Muscle of arm (tissue), 12 donors: ENCODE results near the gene ELOVL1. TPM values are rescaled to one million over a fixed set of nuclear protein-coding genes. Genes with fewer than 3 reads are reported as not detected.
A peak's percentile ranks its signal among the peaks of the same experiment; 100 is the strongest.

Experiments
- DNase-seq: peaks from one replicate; pipeline ENCODE4 v3.0.0-alpha.2; 2013
- polyA plus RNA-seq, 12 donors: library from polyadenylated mRNA; unstranded; fragments of 120-200 nt; gene quantifications; one replicate each; pipeline ENCODE4 v1.2.1, GENCODE V29; 2013; ENCODE audit not compliant: insufficient read length in 12 of 12

ELOVL1 gene
- polyA plus RNA-seq, 12 donors: 27.1 to 53.8 (median 36.8) TPM; not detected in 1

DNA sequence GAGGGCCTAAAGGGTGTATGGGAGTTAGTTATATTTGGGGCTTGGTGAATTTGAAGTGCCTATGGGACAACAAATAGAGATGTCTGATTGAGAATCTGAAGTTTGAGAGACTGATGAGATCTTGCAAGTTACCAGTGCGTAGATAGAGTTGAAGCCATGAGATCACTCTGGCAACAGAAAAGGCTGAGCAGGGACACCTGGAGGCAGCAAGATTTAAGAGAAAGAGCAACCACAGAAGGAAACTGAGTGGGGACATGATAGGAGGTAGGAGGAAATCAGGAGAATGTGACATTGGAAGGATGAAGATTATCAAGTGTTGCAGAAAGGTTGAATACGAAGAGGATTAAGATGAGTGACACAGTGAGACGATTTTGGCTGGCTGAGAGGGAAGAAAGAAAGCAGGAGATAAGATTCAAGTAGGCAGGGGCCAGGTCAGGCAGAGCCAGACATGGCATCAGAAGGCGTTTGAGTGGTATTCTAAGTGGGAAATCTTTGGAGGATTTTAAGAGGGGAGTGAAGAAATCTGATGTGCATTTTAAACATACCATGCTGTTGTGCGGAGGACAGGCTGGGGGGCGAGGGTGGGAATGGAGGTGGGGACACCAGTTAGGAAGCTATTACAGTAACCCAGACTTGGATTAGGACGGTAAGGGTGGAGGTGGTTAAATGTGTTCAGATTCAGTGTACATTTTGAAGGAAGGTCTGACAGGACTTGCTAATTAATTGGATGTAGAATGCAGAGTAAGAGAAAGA is 33.2 kb downstream of the ELOVL1 start:
- no peak for DNase-seq

DNA sequence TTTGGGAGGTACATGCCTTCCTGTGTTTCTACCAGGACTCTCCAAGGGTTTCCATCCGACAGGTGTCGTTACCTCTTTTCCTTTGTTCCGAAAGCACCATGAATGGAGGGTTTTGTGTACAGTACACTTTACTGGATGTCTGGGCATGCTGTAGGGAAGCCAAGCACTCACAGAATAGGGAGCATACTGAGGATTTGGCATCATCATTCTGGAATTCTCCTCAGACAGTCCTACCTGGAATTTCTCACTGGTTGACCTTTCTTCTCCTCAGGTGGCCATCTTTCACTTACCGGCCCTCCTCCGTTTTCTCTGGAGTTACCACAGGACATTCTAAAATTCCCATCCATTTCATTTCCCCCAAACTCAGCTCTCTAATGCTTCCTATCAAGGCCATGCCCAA is 36.1 kb downstream of the ELOVL1 start:
- no peak for DNase-seq

DNA sequence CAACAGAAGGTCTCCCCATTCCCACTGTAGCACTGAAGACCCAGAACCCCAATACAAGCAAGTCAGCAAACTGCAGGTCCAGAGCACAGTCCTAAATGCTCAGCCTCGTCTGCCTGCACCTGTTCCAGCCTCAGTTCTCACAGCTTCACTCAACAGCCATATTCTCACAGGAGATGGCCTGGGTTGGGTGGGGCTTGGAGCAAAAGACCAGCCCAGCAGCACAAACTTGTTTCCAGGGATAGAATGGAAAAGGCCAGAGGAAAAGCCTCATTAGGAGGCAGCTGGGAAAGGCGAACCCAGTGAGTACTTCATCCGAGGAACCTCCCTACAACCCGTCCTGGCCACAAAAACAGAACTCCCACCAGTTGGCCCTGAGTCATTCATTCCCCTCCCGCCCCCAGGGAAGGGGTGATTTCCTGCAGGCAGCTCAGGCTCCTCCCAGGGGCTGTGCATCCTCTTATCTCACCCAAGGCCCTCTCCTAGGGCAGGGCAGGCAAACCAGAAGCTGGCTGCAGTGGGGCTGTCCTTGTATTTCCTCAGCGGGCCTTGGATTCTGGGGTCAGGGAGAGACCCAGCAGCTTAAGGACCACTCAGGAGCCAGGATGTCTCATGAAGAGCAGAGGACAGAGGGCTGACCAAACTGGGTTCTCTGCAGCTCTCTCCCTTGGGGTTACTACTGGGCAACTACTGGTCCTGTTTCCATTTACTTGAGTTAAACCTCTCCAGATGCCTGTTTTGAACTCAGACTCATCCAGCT is 37.6 kb downstream of the ELOVL1 start:
- peak; percentile 19 for DNase-seq

DNA sequence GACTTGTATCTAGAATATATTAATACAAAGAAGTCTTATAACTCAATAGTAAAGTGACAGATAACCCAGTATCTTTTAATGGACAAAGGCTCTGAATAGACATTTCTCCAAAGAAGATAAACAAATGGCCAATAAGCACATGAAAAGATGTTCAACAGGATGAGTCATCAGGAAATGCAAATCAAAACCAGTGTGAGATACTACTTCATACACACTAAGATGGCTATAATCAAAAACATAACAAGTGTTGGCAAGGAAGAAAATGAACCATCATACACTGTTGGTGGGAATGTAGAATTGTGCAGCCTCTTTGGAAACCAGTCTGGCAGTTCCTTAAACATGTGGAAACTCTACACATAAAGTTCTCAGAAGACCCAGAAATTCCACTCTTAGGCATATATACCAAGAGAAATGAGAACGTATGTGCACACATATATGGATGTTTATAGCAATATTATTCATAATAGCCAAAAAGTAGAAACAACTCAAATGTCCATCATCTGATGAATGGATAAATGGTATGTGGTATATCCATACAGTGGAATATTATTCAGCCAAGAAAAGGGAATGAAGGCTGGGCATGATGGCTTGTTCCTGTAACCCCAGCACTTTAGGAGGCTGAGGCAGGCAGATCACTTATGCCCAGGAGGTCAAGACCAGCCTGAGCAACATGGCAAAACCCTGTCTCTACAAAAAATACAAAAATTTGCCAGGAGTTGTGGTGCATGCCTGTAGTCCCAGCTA is 40.1 kb downstream of the ELOVL1 start:
- DNase-seq: no peak

DNA sequence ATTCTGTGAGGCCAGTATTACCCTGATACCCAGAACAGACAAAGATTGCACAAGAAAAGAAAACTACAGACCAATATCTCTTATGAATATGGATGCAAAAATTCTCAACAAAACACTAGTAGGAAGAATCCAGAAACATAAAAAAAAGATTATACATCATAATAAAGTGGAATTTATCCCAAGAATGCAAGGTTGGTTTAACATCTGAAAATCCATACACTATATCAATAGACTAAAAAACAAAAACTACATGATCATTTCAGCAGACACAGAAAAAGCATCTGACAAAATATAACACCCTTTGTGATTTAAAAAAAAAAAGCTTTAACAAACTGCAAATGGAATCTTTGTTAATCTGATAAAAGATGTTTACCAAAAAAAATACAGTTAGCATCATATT is 42.4 kb downstream of the ELOVL1 start:
- no peak for DNase-seq

DNA sequence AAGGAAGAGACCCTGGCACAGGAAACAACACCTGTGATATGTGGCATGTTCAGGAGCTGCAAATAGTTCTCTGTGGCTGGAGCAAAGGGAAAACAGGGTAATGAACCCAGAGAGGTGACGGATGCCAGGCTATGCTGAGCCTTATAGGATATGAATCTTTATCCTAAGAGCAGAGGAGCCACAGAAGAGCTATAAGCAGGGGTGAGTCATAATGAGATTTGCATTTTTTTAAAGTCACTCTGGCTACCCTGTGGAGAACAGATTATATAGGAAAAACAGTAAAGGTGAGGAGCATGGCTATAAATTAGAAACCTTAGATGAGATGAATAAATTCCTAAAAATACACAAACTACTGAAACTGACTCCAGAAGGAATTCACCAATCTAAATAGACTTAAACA is 43.0 kb downstream of the ELOVL1 start:
- no peak for DNase-seq

DNA sequence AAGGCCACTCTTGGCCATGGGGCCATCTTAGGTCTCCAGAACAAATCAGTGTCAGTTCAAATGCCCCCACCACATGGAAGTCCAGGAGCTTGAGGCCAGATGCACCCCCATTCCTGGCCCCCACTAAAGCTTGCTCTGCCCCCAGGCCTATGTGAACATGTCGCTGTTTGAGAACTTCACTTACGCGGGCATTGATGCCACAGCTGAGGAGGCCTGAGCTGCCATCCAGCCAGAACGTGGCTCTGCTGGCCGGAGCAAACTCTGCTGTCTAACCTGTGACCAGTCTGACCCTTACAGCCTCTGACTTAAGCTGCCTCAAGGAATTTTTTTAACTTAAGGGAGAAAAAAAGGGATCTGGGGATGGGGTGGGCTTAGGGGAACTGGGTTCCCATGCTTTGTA is 45.3 kb downstream of the ELOVL1 start:
- no peak for DNase-seq

DNA sequence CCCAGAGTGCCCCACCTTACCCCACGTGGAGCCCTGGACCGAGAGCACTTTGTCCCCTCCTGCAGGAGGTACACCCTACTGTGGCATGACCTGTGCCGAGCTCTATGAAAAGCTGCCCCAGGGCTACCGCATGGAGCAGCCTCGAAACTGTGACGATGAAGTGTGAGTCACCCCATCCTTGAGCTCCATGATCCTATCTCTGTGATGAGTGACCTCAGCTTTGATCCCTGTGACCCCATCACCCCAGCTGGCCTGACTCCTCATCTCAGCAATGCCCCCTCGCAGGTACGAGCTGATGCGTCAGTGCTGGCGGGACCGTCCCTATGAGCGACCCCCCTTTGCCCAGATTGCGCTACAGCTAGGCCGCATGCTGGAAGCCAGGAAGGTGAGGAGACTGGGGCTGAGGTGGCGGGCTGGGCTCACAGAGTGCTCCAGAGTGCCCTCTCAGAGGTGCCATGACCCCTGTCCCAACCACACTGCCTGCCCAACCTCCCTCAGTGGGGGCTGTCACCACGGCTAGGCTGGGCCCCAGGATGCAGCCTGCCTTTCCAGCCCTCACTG is 46.4 kb downstream of the ELOVL1 start:
- DNase-seq: no peak

DNA sequence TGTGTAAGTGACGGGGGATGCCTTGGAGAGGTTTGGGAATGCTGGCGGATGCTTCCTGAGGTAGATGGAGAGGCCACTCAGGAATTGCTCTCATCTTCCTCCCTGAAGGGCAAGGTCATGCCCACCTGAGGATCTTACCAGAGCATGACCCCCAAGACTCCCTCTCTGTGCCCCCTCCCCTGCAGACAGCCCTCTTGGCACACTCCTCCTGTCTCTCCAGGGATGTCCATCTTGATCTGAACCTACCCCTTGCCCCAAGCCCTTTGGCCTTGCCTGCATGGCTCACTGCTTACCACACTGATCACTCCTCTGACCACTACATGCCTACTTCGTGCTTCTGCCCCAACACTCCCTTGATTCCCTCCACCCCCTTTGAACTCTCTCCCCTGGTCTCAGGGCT is 48.0 kb downstream of the ELOVL1 start:
- no peak for DNase-seq

DNA sequence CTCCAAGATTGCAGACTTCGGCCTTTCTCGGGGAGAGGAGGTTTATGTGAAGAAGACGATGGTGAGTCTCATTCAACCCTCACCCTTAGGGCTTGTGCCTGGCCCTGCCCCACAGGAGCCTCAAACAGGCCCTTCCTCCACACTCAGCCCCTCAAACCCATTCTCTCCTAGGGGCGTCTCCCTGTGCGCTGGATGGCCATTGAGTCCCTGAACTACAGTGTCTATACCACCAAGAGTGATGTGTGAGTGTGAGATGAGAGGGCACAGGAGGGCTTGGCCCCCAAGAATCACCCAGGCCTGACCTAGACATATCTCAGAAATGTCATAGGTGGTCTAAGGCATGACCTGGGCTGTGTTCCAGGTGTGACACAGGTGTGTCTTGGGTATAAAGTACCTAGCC is 48.5 kb downstream of the ELOVL1 start:
- DNase-seq: no peak

DNA sequence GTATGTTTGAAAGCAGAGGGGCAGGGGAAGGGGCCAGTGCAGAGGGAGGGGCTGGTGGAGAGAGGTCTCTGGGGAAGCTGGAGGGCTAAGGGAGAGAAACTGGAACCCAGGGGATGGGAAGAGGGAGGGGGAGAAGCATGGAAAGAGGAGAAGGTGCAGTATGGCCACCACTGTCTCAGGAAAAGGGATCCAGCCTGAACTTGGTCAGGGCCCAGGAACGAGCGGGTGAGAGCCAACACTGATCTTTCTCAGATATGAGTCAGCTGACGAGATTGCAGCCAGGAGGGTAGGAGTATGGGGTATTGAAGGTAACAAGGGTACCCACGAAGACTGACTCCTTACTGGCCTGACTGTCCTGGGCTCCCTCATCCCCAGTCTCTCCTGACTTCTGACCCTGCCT is 49.0 kb downstream of the ELOVL1 start:
- DNase-seq: no peak

DNA sequence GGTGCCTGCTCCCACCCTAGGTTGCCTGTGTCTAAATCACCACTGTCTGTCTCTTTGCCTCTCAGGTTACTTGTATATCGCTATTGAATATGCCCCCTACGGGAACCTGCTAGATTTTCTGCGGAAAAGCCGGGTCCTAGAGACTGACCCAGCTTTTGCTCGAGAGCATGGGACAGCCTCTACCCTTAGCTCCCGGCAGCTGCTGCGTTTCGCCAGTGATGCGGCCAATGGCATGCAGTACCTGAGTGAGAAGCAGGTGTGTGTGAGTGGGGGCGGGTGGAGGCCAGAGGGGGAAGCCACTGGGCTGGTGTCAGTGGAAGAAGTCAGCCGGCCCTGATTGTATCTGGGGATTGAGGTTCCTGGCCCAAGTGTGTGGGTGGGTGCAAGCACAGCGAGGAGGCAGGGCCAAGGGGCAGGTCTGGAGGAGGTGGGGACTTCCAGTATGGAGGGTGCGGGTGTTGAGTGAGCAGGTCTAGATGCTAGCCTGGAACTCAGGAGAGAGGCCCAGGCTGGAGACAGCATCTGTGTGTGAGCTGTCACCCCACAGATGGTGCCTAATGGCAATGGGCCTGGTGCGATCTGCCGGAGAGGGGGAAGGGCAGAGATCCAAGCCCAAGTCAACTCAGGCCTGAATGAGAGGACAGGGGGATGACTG is 49.9 kb downstream of the ELOVL1 start:
- no peak for DNase-seq

DNA sequence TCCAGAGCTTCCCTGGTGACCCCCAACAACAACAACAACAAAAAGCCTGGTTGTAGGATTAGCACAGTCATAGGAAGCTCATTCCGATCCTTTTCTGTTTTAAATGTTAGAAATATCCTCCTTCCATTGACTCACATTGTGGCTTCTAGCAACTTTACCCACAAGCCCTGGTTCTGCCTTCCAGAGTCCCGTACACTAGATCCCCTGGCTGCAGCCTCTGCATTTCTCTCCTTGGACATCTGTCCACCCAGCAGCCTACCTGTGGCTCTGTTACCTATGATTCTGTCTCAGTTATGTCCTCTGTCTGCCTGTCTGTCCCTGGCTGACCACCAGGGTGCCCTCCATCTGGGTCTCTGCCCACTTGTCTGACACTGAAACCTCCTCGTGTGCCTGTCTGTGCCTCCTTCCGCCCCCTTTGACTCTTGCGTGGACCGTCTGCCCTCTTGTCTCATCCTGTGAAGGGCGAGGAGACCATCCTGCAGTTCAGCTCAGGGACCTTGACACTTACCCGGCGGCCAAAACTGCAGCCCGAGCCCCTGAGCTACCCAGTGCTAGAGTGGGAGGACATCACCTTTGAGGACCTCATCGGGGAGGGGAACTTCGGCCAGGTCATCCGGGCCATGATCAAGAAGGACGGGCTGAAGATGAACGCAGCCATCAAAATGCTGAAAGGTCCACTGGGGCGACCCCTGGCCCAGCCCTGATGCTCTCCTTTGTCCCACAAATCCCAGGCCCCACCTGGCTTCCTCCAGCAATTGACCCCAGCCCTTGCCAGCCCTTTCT is 50.9 kb downstream of the ELOVL1 start:
- no peak for DNase-seq

DNA sequence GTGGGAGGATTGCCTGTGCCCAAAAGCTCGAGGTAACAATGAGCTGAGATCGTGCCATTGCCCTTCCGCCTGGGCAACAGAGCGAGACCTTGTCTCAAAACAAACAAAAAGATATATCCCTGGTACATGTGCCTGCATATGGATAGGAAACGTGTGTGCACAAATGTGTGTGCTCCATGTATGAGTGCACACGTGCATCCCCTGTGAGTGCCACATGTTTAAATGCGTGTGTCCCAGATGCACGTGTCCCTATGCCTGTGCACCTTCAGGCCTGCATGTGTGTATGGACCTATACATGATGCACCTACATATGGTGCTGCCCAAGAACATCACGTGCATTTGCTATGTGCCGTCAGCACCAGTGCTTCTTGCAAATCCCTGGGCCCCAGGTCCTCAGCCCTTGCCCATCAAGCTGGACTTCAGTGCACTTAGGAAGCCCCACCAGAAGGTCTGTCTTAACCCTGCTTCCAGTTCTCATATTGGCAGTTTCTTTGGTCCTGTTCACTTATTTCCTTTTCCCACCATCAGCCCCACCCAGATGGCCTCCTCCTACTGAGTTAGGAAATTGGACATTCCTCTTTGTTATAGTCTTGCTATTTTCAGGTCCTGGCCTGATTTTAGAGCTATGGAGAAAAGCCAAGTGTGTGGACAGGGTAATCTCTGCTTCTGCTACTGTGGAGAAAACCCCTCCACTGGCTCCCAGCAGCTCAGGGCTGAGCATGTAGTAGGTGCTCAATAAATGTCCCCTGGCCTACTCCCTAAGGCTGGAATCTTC is 51.7 kb downstream of the ELOVL1 start:
- no peak for DNase-seq

DNA sequence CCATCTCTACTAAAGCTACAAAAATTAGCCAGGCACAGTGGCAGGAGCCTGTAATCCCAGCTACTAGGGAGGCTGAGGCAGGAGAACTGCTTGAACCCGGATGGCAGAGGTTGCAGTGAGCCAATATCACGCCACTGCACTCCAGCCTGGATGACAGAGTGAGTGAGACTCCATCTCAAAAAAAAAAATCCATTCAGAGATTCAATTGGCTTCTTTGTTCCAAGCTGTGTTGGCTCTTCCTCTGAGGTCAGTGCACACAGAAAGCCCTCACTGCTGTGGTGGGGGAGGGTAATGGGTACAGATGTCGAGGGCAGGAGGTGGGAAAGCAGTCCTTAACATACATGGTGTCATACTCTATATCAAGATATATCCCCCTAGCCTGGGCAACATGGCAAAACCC is 52.3 kb downstream of the ELOVL1 start:
- DNase-seq: no peak

DNA sequence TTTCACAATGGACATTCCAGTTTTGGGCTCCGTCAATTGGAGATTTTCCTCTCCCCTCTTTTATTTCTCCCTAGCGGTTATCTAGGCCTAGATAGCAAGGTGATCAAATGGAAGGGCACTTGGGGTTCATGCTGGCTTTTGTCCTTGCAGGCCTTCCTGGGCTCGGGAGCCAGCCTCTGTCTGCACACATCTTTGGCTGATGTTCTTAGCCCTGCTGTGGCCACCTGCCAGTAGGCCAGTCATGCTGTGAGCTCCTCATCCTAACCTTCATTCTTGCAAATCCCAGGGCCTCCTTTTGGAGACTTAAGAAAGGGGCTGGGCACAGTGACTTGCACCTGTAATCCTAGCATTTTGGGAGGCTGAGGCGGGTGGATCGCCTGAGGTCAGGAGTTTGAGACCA is 53.6 kb downstream of the ELOVL1 start:
- no peak for DNase-seq

DNA sequence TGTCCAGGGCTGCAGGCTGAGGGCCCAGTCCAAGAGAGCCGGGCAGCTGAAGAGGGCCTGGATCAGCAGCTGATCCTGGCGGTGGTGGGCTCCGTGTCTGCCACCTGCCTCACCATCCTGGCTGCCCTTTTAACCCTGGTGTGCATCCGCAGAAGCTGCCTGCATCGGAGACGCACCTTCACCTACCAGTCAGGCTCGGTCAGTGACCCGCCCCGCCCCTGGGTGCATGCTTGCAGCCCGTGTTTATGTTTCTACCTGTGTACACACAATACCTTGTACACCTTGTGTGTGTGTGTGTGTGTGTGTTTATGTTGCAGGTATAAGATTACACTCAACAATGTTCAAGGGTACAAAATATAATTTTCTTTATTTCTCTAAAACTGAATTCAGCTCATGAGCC is 54.0 kb downstream of the ELOVL1 start:
- no peak for DNase-seq
